ENCODE data around the gene CNTNAP2.

GRCh38 chr7:147428075-147428474 is 1311.5 kb downstream of the CNTNAP2 start:
- TF ChIP-seq CTCF (IDR thresholded peaks at IDR 0.05): no peak
- TF ChIP-seq POLR2A (IDR thresholded peaks at IDR 0.05): no peak

Measured in tibial nerve (tissue), 3 donors.